B cell (primary cell): Measurements from ENCODE around the gene UAP1L1.

ENCODE experiments used
- EZH2 ChIP-seq: IDR thresholded peaks from 2 replicates; pipeline ENCODE4 v1.6.1; 2012; ENCODE audit warnings: borderline replicate concordance, low read depth, mild to moderate bottlenecking, moderate library complexity, low read length; ENCODE audit not compliant: insufficient read depth, poor library complexity, severe bottlenecking
- TF ChIP-seq, protein P1 (sequence below): fragments of 200-600 bp; IDR thresholded peaks from one replicate; pipeline ENCODE4 v1.8.0; 2022; ENCODE audit warnings: antibody characterized with exemption, mild to moderate bottlenecking

- TF ChIP-seq, protein P1, sequence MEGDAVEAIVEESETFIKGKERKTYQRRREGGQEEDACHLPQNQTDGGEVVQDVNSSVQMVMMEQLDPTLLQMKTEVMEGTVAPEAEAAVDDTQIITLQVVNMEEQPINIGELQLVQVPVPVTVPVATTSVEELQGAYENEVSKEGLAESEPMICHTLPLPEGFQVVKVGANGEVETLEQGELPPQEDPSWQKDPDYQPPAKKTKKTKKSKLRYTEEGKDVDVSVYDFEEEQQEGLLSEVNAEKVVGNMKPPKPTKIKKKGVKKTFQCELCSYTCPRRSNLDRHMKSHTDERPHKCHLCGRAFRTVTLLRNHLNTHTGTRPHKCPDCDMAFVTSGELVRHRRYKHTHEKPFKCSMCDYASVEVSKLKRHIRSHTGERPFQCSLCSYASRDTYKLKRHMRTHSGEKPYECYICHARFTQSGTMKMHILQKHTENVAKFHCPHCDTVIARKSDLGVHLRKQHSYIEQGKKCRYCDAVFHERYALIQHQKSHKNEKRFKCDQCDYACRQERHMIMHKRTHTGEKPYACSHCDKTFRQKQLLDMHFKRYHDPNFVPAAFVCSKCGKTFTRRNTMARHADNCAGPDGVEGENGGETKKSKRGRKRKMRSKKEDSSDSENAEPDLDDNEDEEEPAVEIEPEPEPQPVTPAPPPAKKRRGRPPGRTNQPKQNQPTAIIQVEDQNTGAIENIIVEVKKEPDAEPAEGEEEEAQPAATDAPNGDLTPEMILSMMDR = peak; percentile 87
- no peak for TF ChIP-seq EZH2
Observed at GRCh38 chr9:137029058-137029936, 48.0 kb upstream of the UAP1L1 start.
